ENCODE data around the gene MT1HL1.

DNA sequence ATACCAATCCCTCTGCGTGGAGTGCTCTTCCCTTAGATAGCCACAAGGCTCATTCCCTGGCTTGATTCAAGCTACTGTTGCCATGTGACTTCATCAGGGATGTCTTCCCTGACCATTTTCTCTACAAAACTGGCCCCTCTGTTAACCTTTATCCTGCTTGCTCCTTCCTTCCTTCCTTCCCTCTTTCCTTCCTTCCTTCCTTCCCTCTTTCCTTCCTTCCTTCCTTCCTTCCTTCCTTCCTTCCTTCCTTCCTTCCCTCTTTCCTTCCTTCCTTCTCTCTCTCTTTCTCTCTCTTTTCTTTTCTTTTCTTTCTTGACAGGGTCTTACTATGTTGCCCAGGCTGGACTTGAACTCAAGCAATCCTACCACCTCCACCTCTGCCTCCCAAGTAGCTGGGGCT lies 31.5 kb upstream of the MT1HL1 start:
- TF ChIP-seq POLR2AphosphoS5 (IDR thresholded peaks at IDR 0.05) = no peak
- no peak for TF ChIP-seq CTCF (IDR thresholded peaks at IDR 0.05)
- TF ChIP-seq POLR2A (IDR thresholded peaks at IDR 0.05) = no peak

Data from suprapubic skin (tissue), 4 donors.